Stomach (tissue), 4 donors: ENCODE results near the gene LRRTM2.

Experiments used
- POLR2A ChIP-seq, 4 donors: fragments of 450-650 bp; IDR thresholded peaks; one replicate each; pipeline ENCODE4 v1.6.1; 2016; ENCODE audit warnings: antibody characterized with exemption in 4 of 4, control low read depth in 2 of 4, mild to moderate bottlenecking in 1 of 4, moderate library complexity in 1 of 4
- POLR2AphosphoS5 ChIP-seq, 3 donors: sonication (generic); formaldehyde crosslinking; IDR thresholded peaks; one replicate each; pipeline ENCODE4 v1.6.1; 2016; ENCODE audit warnings: antibody characterized with exemption in 3 of 3
- TF ChIP-seq, protein P1 (sequence below), 7 experiments: fragments of 450-650 bp in 4 of 7; fragments of 200-600 bp in 3 of 7; sonication (generic) in 3 of 7; IDR thresholded peaks; one replicate each; pipeline ENCODE4 v1.5.1; 2016 to 2019; ENCODE audit warnings: antibody characterized with exemption in 7 of 7, control low read depth in 2 of 7, mild to moderate bottlenecking in 1 of 7

DNA sequence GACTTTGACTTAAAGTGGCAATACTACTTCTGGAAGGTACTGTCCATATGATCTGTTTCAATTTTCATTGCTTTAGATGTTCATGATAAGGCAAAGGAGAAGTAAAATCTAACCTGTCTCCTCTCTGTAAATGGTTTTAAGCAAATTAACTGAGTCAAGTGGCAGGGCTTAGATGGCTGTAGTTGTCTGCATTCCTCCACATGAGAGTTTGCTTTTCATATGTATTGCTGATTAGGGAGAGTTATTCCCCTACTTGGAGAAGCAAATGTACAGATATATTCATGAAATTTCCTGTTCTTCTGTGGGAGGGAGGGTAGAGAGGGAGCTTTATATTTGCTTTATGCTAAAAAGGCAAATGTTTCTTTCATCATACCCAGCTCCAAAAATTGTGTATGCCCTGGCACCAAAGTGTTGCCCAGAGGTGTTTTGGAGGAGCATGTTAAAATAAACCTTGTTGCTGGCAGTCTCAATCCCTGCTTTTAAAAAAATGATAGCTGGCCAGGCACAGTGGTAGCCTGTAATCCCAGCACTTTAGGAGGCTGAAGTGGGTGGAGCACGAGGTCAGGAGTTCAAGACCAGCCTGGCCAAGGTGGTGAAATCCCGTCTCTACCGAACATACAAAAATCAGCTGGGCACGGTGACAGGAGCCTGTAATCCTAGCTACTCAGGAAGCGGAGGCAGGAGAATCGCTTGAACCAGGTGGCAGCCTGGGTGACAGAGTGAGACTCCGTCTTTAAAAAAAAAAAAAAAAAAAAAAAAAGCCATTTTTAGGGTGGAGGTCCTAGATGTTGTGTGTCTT is 3.5 kb upstream of the LRRTM2 start:
- TF ChIP-seq POLR2A (IDR thresholded peaks at IDR 0.05), result no peak
- TF ChIP-seq, protein P1, sequence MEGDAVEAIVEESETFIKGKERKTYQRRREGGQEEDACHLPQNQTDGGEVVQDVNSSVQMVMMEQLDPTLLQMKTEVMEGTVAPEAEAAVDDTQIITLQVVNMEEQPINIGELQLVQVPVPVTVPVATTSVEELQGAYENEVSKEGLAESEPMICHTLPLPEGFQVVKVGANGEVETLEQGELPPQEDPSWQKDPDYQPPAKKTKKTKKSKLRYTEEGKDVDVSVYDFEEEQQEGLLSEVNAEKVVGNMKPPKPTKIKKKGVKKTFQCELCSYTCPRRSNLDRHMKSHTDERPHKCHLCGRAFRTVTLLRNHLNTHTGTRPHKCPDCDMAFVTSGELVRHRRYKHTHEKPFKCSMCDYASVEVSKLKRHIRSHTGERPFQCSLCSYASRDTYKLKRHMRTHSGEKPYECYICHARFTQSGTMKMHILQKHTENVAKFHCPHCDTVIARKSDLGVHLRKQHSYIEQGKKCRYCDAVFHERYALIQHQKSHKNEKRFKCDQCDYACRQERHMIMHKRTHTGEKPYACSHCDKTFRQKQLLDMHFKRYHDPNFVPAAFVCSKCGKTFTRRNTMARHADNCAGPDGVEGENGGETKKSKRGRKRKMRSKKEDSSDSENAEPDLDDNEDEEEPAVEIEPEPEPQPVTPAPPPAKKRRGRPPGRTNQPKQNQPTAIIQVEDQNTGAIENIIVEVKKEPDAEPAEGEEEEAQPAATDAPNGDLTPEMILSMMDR (IDR thresholded peaks at IDR 0.05), result no peak
- no peak for TF ChIP-seq POLR2AphosphoS5 (IDR thresholded peaks at IDR 0.05)
